Coronary artery (tissue), 2 donors: ENCODE measurements around the gene KLK8.
A peak's percentile ranks its signal among the peaks of the same experiment; 100 is the strongest.

ENCODE experiments used
- DNase-seq: peaks from one replicate; pipeline ENCODE4 v3.0.0-alpha.2; 2017; ENCODE audit warnings: low spot score
- H3K27ac ChIP-seq, 2 donors: fragments of 200-600 bp; sonication (generic); one replicate each; pipeline ENCODE4 v1.5.1; 2016 to 2019
- H3K4me3 ChIP-seq: fragments of 200-600 bp; sonication (generic); 2 replicates; pipeline ENCODE4 v1.5.1; 2016; ENCODE audit warnings: mild to moderate bottlenecking, moderate library complexity
- CTCF ChIP-seq: fragments of 200-600 bp; sonication (generic); IDR thresholded peaks from one replicate; pipeline ENCODE4 v1.5.1; 2019; ENCODE audit warnings: antibody characterized with exemption

Gene KLK8

GRCh38 chr19:51031880-51032225 lies 30.4 kb upstream of the KLK8 start:
- TF ChIP-seq CTCF: no peak
- Histone ChIP-seq H3K27ac (no peak overlapping the region), H3K4me3 (no peak overlapping the region)
- peak; percentile 41 for DNase-seq

- TF ChIP-seq CTCF: no peak
- H3K4me3 ChIP-seq: no peak overlapping the region
- no peak for DNase-seq
- no peak overlapping the region for H3K27ac ChIP-seq
These were observed 29.9 kb upstream of the KLK8 start for GRCh38 chr19:51031220-51031879.

GRCh38 chr19:51030631-51031030 lies 29.2 kb upstream of the KLK8 start:
- Histone ChIP-seq H3K4me3 (no peak overlapping the region), H3K27ac (no peak overlapping the region)
- TF ChIP-seq CTCF: no peak
- DNase-seq: peak; percentile 28

- no peak for TF ChIP-seq CTCF
- DNase-seq: peak; percentile 3
- Histone ChIP-seq H3K27ac (no peak overlapping the region), H3K4me3 (no peak overlapping the region)
These were observed 28.3 kb upstream of the KLK8 start for GRCh38 chr19:51029718-51030117.

- DNase-seq: no peak
- Histone ChIP-seq H3K27ac (no peak overlapping the region), H3K4me3 (no peak overlapping the region)
- no peak for TF ChIP-seq CTCF
These were observed 26.5 kb upstream of the KLK8 start for GRCh38 chr19:51027873-51028272.

GRCh38 chr19:51027126-51027806 lies 25.9 kb upstream of the KLK8 start:
- H3K27ac ChIP-seq: no peak overlapping the region
- H3K4me3 ChIP-seq: no peak overlapping the region
- peak; percentile 55 for DNase-seq
- TF ChIP-seq CTCF: no peak

GRCh38 chr19:51026554-51026831 lies 25.1 kb upstream of the KLK8 start, which contains the start of gene KLK11:
Gene KLK11 (minus strand): TSS chr19:51026616. CDS start chr19:51025631, 985 bp downstream.
- no peak for TF ChIP-seq CTCF
- H3K4me3 ChIP-seq: no peak within 1 kb of the TSS
- no peak within 1 kb of the TSS for H3K27ac ChIP-seq
- DNase-seq: peak; percentile 66
